GM19468 (cell line): ENCODE data around the gene PCDHB10.
"Not testable (repeated sequence)": the region's sequence is repeated elsewhere in the genome, so short reads cannot be mapped to it uniquely, and the experiment has no call there.

ENCODE experiments used
- ATAC-seq: cut with Tn5 transposase; IDR thresholded peaks from one replicate; pipeline ENCODE4 v1.9.1; 2021; ENCODE audit warnings: mild to moderate bottlenecking, moderate library complexity, moderate number of reproducible peaks; ENCODE audit not compliant: unreplicated experiment; ENCODE audit errors: extremely low read depth

PCDHB10 gene

DNA sequence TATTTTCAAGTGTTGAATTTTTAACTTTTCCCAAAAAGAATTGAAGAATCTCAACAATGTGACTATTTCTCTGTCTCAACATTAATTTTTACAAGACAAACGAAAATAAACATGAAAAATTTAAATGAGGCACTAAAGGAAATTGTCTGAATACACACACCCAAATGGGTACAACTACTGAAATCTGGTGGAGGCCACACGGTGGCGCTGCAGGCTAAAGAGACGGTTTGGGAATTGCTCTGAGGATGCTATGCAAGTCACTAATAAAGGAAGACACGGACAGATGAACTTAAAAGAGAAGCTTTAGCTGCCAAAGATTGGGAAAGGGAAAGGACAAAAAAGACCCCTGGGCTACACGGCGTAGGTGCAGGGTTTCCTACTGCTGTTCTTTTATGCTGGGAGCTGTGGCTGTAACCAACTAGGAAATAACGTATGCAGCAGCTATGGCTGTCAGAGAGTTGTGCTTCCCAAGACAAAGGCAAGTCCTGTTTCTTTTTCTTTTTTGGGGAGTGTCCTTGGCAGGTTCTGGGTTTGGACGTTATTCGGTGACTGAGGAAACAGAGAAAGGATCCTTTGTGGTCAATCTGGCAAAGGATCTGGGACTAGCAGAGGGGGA lies at the start of gene PCDHB10:
Gene PCDHB10 (plus strand): TSS at position 244 of the 616 bp plus-strand sequence. CDS start 200 bp downstream, at position 444.
- no peak for ATAC-seq

DNA sequence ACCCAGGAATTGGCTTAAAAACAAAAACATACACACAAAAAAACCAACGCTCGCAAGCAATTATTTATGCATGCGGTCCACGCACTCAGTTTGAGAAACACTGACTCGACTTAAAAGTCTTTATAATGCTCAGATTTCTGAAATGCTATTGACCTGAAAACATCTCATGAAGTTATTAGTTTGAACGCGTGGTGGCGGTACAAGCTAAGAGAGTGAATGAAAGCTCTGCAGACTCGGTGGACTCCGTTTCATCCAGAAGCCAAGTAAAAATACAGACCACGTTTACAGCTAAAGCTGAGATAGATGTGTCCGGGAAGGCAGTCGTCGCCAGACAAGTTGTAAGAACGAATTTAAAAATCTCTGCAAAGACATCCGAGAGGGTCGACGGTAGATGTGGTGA lies 42.3 kb upstream of the PCDHB10 start, which contains the start of gene PCDHB6:
Gene PCDHB6 (plus strand): TSS at position 246 of the 400 bp plus-strand sequence. CDS start 201 bp downstream, outside the sequence.
- no peak for ATAC-seq

DNA sequence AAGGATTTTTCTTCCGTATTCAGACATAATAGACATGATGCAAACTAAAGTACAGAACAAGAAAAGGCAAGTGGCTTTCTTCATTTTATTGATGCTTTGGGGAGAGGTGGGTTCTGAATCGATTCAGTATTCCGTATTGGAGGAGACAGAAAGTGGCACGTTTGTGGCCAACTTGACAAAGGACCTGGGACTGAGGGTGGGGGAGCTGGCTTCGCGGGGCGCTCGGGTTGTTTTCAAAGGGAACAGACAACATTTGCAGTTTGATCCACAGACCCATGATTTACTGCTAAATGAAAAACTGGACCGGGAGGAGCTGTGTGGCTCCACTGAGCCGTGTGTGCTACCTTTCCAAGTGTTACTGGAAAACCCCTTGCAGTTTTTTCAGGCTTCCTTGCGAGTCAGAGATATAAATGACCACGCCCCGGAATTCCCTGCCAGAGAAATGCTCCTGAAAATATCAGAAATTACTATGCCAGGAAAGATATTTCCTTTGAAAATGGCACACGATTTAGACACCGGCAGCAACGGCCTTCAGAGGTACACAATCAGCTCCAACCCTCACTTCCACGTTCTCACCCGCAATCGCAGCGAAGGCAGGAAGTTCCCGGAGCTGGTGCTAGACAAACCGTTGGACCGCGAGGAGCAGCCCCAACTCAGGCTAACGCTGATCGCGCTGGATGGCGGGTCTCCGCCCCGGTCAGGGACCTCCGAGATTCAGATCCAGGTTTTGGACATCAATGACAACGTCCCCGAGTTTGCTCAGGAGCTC lies 41.7 kb upstream of the PCDHB10 start:
- no peak for ATAC-seq

DNA sequence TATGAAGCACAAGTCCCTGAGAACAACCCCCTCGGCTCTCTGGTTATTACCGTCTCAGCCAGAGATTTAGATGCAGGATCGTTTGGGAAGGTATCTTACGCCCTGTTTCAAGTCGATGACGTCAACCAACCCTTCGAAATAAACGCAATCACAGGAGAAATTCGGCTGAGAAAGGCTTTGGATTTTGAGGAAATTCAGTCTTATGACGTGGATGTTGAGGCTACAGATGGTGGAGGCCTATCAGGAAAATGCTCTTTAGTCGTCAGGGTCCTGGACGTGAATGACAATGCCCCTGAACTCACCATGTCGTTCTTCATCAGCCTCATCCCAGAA lies 41.2 kb upstream of the PCDHB10 start:
- ATAC-seq, result no peak

DNA sequence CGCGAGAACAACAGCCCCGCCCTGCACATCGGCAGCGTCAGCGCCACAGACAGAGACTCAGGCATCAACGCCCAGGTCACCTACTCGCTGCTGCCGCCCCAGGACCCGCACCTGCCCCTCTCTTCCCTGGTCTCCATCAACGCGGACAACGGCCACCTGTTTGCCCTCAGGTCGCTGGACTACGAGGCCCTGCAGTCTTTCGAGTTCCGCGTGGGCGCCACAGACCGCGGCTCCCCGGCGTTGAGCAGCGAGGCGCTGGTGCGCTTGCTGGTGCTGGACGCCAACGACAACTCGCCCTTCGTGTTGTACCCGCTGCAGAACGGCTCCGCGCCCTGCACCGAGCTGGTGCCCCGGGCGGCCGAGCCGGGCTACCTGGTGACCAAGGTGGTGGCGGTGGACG lies 40.5 kb upstream of the PCDHB10 start:
- ATAC-seq, result not testable (repeated sequence)

DNA sequence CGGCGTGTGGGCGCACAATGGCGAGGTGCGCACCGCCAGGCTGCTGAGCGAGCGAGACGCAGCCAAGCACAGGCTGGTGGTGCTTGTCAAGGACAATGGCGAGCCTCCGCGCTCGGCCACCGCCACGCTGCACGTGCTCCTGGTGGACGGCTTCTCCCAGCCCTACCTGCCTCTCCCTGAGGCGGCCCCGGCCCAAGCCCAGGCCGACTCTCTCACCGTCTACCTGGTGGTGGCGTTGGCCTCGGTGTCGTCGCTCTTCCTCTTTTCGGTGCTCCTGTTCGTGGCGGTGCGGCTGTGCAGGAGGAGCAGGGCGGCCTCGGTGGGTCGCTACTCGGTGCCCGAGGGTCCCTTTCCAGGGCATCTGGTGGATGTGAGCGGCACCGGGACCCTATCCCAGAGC lies 40.1 kb upstream of the PCDHB10 start:
- not testable (repeated sequence) for ATAC-seq

DNA sequence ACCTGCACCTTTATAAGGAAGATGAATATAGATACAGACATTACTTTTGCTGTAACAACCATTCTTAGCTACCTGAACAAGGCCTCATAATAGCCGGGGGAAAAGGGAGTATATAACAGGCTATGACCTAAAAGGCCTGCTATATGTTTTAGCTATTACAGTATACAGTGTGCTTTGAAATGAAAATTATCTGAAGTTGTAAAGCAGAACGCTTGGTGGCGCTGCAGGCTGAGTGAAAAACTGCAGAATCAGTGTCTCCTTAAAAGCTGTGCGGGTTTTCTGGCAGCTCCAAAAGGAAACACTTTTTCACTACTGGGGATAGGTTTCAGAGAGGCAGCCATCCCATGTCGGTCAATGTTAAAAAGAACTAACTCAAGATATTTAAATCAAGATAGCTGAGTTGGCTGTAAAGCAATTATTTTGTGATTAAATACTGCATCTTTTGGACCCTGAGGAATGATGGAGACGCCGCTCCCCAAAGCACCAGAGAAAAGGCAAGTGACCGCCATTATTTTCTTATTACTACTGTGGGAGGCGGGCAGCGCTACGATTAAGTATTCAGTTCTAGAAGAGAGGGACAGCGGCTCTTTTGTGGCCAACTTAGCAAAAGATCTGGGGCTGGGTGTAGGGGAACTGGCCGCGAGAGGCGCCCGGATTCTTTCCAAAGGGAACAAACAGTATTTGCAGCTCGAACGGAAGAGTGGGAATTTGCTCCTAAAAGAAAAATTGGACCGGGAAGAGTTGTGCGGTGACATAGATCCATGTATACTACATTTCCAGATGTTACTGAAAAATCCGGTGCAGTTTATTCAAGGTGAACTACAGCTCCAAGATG lies 36.4 kb upstream of the PCDHB10 start:
- no peak for ATAC-seq

DNA sequence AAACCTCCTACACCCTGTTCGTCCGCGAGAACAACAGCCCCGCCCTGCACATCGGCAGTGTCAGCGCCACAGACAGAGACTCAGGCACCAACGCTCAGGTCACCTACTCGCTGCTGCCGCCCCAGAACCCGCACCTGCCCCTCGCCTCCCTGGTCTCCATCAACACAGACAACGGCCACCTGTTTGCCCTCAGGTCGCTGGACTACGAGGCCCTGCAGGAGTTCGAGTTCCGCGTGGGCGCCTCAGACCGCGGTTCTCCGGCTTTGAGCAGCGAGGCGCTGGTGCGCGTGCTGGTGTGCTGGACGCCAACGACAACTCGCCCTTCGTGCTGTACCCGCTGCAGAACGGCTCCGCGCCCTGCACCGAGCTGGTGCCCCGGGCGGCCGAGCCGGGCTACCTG lies 34.8 kb upstream of the PCDHB10 start:
- not testable (repeated sequence) for ATAC-seq

DNA sequence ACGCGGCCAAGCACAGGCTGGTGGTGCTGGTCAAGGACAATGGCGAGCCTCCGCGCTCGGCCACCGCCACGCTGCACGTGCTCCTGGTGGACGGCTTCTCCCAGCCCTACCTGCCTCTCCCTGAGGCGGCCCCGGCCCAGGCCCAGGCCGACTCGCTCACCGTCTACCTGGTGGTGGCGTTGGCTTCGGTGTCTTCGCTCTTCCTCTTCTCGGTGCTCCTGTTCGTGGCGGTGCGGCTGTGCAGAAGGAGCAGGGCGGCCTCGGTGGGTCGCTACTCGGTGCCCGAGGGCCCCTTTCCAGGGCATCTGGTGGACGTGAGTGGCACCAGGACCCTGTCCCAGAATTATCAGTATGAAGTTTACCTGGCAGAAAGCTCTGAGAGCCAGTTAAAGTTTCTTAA lies 34.3 kb upstream of the PCDHB10 start:
- not testable (repeated sequence) for ATAC-seq

DNA sequence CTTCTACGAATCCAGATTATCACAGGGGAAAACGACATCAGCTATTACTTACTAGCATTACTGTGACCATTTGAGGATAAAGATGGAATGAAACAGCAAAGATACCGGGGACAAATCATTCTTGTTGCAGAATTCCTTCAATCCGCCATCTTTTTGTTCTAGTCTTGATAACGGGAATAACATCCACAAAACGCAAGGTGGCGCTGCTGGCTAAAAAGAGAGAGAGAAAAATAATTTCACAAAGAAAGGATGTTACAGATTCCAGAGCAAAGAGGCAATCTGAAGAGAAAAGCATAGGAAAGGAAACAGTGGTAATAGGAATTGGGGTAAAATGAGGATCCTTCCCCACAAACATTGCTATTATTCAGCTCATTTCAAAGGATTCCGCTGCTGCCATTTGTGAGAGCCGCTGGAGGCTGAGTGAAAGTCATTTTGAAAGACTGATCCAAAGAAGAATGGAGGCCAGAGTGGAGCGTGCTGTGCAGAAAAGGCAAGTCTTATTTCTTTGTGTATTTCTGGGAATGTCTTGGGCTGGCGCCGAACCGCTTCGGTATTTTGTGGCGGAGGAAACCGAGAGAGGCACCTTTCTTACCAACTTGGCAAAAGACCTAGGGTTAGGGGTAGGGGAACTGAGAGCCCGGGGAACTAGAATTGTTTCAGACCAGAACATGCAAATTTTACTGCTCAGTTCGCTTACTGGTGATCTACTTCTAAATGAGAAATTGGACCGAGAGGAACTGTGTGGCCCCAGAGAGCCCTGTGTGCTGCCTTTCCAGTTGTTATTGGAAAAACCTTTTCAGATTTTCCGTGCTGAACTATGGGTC lies 19.6 kb upstream of the PCDHB10 start, which contains the start of gene PCDHB7:
Gene PCDHB7 (plus strand): TSS at position 264 of the 824 bp plus-strand sequence. CDS start 192 bp downstream, at position 456.
- no peak for ATAC-seq

DNA sequence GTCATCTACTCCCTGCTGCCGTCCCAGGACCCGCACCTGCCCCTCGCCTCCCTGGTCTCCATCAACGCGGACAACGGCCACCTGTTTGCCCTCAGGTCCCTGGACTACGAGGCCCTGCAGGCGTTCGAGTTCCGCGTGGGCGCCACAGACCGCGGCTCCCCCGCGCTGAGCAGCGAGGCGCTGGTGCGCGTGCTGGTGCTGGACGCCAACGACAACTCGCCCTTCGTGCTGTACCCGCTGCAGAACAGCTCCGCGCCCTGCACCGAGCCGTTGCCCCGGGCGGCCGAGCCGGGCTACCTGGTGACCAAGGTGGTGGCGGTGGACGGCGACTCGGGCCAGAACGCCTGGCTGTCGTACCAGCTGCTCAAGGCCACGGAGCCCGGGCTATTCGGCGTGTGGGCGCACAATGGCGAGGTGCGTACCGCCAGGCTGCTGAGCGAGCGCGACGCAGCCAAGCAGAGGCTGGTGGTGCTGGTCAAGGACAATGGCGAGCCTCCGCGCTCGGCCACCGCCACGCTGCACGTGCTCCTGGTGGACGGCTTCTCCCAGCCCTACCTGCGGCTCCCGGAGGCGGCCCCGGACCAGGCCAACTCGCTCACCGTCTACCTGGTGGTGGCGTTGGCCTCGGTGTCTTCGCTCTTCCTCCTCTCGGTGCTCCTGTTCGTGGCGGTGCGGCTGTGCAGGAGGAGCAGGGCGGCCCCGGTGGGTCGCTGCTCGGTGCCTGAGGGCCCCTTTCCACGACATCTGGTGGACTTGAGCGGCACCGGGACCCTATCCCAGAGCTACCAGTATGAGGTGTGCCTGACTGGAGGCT lies 17.7 kb upstream of the PCDHB10 start:
- not testable (repeated sequence) for ATAC-seq

DNA sequence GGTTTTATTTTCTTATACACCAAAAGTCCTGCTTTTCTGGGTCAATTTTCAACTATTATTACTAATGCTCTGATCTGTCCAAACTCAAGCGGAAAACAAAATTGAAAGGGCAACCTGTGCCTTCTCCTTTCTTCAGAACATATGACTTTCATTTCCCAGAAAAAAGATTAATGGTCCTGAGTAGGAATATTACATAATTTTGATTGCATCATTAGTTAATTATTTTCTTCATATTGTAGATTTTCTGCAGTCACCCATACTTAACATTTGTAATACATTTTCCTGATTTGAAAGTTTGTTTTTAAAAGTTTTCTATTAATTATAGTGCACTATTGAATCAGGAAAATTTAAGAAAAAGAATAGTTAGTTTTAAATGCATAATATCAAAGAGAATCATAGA lies 16.2 kb upstream of the PCDHB10 start:
- ATAC-seq, result no peak

DNA sequence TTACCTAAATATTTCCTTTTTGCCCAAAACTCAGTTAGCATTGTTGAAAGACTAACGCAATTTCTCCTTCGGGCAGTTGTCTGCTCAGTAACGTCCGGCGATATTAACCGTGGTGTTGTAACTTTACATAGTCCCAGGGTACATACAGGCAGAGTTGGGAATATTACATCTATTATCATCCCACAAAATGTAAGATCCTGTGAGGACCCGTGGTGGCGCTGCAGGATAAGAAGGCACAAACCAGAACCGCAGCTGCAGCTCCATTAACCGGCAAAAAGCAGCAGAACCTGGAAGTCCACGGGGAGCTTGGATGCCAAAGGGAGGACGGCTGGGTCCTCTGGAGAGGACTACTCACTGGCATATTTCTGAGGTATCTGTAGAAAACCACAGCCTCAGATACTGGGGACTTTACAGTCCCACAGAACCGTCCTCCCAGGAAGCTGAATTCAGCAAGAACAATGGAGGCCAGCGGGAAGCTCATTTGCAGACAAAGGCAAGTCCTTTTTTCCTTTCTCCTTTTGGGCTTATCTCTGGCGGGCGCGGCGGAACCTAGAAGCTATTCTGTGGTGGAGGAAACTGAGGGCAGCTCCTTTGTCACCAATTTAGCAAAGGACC lies 14.5 kb upstream of the PCDHB10 start, which contains the start of gene PCDHB8:
Gene PCDHB8 (plus strand): TSS at position 214 of the 615 bp plus-strand sequence. CDS start 245 bp downstream, at position 459.
- not testable (repeated sequence) for ATAC-seq

DNA sequence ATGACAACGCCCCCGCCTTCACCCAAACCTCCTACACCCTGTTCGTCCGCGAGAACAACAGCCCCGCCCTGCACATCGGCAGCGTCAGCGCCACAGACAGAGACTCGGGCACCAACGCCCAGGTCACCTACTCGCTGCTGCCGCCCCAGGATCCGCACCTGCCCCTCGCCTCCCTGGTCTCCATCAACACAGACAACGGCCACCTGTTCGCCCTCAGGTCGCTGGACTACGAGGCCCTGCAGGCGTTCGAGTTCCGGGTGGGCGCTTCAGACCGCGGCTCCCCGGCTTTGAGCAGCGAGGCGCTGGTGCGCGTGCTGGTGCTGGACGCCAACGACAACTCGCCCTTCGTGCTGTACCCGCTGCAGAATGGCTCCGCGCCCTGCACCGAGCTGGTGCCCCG lies 12.8 kb upstream of the PCDHB10 start:
- not testable (repeated sequence) for ATAC-seq

DNA sequence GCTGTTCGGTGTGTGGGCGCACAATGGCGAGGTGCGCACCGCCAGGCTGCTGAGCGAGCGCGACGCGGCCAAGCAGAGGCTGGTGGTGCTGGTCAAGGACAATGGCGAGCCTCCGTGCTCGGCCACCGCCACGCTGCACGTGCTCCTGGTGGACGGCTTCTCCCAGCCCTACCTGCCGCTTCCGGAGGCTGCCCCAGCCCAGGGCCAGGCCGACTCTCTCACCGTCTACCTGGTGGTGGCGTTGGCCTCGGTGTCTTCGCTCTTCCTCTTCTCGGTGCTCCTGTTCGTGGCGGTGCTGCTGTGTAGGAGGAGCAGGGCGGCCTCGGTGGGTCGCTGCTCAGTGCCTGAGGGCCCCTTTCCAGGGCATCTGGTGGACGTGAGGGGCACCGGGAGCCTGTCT lies 12.3 kb upstream of the PCDHB10 start:
- not testable (repeated sequence) for ATAC-seq

DNA sequence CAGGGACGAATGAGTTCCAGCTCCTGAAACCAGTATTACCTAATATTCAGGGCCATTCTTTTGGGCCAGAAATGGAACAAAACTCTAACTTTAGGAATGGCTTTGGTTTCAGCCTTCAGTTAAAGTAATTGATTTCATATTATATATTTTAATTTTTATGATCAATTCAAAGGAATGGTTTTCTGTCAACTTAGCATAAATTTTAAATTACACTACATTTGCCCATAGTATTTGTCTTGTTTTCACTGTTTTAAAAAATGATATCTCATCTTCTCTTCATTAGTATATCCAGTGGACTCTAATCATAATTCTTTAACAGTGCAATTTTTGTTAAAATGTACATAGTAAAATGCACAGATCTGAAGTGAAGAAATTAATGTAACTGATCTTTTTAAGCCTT lies 11.8 kb upstream of the PCDHB10 start:
- no peak for ATAC-seq

DNA sequence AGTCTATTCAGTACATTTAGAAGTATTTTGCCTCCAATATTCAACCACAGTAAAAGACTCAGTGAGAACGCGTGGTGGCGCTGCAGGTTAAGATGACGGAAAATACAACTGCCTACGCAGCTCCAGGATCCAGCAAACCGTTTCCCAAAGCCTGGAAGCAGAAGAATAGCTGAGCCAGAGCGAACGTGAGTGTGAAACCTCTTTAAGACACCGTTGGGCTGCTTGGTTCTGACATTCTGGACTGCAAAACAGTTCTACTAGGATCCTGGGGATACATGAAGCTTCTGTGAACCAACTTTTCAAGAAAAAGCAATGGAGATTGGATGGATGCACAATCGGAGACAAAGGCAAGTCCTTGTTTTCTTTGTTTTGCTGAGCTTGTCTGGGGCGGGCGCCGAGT lies 9.9 kb upstream of the PCDHB10 start, which contains the start of gene PCDHB16:
Gene PCDHB16 (plus strand): TSS at position 140 of the 400 bp plus-strand sequence. CDS start 173 bp downstream, at position 313.
- no peak for ATAC-seq

DNA sequence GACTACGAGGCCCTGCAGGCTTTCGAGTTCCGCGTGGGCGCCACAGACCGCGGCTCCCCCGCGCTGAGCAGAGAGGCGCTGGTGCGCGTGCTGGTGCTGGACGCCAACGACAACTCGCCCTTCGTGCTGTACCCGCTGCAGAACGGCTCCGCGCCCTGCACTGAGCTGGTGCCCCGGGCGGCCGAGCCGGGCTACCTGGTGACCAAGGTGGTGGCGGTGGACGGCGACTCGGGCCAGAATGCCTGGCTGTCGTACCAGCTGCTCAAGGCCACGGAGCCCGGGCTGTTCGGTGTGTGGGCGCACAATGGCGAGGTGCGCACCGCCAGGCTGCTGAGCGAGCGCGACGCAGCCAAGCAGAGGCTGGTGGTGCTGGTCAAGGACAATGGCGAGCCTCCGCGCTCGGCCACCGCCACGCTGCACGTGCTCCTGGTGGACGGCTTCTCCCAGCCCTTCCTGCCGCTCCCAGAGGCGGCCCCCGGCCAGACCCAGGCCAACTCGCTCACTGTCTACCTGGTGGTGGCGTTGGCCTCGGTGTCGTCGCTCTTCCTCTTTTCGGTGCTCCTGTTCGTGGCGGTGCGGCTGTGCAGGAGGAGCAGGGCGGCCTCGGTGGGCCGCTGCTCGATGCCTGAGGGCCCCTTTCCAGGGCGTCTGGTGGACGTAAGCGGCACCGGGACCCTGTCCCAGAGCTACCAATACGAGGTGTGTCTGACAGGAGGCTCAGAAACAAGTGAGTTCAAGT lies 7.9 kb upstream of the PCDHB10 start:
- not testable (repeated sequence) for ATAC-seq
